RWPE2 (cell line): ENCODE data around the gene SLC4A8.

Source experiments
- ATAC-seq: fragments of 200-7000 bp; cut with Tn5 transposase; 3 replicates; pipeline ENCODE4 v1.9.1; 2021; ENCODE audit warnings: low read depth
- DNase-seq: peaks from one replicate; pipeline ENCODE4 v3.0.0-alpha.2; 2020; ENCODE audit warnings: low spot score
- H3K27ac ChIP-seq: fragments of 450-650 bp; 2 replicates; pipeline ENCODE4 v1.5.1; 2017; ENCODE audit warnings: mild to moderate bottlenecking; ENCODE audit not compliant: poor library complexity, severe bottlenecking
- H3K27me3 ChIP-seq: fragments of 250-450 bp; sonication (Bioruptor Pico); 2 replicates; pipeline ENCODE4 v1.5.1; 2021; ENCODE audit warnings: mild to moderate bottlenecking, moderate library complexity; ENCODE audit not compliant: insufficient read depth, poor library complexity, severe bottlenecking
- H3K36me3 ChIP-seq: fragments of 250-450 bp; sonication (Bioruptor Pico); 2 replicates; pipeline ENCODE4 v1.5.1; 2020; ENCODE audit warnings: low read depth, mild to moderate bottlenecking, moderate library complexity
- H3K4me1 ChIP-seq: fragments of 250-450 bp; sonication (Bioruptor Pico); 2 replicates; pipeline ENCODE4 v1.5.1; 2021; ENCODE audit warnings: mild to moderate bottlenecking, moderate library complexity; ENCODE audit not compliant: insufficient read depth, poor library complexity, severe bottlenecking
- H3K4me3 ChIP-seq: fragments of 250-450 bp; sonication (Bioruptor Pico); 2 replicates; pipeline ENCODE4 v1.5.1; 2021; ENCODE audit warnings: mild to moderate bottlenecking, moderate library complexity; ENCODE audit not compliant: severe bottlenecking
- H3K9me3 ChIP-seq: fragments of 250-450 bp; sonication (Bioruptor Pico); 2 replicates; pipeline ENCODE4 v1.5.1; 2021; ENCODE audit warnings: mild to moderate bottlenecking, moderate library complexity; ENCODE audit not compliant: severe bottlenecking
- TF ChIP-seq, protein P1 (sequence below): fragments of 450-650 bp; IDR thresholded peaks from one replicate; pipeline ENCODE4 v1.5.1; 2017; ENCODE audit warnings: mild to moderate bottlenecking, moderate library complexity; ENCODE audit not compliant: poor library complexity, severe bottlenecking

Gene SLC4A8

DNA sequence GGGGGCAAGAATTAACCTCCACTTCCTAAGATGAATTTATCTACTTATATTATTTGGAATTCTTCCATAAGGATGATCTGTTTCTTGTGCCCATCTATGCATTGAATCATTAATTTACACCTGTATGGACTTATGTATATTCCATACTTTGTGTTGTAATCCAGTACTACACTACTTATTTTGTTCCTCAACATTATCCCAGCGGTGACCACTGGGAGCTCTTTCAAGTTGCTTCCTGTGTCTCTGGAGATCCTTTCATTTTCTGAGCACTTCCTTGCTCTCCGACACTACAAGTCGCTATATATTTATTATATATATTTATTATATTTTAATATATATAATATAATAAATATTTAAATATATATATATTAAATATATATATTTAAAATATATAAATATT lies 111.5 kb downstream of the SLC4A8 start:
- H3K36me3 ChIP-seq, result no peaks in the 10 kb centered on the region
- DNase-seq (no peak), ATAC-seq (no peak)
- no peak overlapping the region for H3K27ac ChIP-seq
- no peak overlapping the region for H3K4me3 ChIP-seq
- H3K27me3 ChIP-seq, result no peaks in the 10 kb centered on the region
- no peaks in the 10 kb centered on the region for H3K9me3 ChIP-seq
- peaks cover 15% of the 10 kb centered on the region for H3K4me1 ChIP-seq
- TF ChIP-seq, protein P1, sequence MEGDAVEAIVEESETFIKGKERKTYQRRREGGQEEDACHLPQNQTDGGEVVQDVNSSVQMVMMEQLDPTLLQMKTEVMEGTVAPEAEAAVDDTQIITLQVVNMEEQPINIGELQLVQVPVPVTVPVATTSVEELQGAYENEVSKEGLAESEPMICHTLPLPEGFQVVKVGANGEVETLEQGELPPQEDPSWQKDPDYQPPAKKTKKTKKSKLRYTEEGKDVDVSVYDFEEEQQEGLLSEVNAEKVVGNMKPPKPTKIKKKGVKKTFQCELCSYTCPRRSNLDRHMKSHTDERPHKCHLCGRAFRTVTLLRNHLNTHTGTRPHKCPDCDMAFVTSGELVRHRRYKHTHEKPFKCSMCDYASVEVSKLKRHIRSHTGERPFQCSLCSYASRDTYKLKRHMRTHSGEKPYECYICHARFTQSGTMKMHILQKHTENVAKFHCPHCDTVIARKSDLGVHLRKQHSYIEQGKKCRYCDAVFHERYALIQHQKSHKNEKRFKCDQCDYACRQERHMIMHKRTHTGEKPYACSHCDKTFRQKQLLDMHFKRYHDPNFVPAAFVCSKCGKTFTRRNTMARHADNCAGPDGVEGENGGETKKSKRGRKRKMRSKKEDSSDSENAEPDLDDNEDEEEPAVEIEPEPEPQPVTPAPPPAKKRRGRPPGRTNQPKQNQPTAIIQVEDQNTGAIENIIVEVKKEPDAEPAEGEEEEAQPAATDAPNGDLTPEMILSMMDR, result no peak

DNA sequence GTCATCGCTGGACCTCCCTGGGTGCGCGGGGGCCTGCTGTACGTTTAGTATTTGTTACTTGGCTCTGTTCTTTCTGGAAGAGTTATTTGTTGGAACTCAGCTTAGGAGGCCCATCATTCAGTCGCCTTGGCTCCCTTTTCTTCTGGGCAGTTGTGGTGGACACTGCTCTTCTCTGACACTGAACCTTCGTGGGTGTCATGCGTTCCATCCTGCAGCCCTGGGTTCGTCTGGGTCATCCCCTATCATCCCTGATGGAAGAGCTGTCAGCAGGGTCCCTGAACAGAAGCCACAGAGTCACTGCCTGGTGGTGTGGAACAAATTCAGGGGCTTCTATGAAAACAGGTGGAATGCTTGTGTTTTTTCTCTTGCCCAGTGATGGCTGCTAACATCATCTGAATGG lies 113.5 kb downstream of the SLC4A8 start:
- TF ChIP-seq, protein P1, result no peak
- peaks cover 3% of the 10 kb centered on the region for H3K4me1 ChIP-seq
- H3K4me3 ChIP-seq, result no peak overlapping the region
- DNase-seq (no peak), ATAC-seq (no peak)
- no peak overlapping the region for H3K27ac ChIP-seq
- no peaks in the 10 kb centered on the region for H3K36me3 ChIP-seq
- H3K9me3 ChIP-seq, result no peaks in the 10 kb centered on the region
- H3K27me3 ChIP-seq, result no peaks in the 10 kb centered on the region

DNA sequence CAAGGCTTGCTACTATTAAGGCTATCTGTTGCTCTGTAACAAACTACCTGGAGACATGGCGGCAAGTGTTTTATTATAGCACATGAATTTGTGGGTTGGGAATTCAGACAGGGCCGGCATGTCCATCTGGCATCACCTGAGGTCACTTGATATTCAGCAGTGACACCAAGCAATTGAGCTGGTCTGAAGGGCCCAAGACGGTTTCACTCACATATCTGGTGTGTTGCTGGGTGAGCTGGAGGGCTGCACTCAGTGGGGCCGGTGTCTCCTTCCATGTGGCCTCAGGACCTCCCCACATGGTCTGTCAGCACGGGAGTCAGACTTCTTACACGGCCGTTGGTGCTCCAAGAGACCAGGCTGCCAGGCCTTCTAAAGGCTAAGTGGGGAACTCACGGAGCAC lies 114.0 kb downstream of the SLC4A8 start:
- ATAC-seq (no peak), DNase-seq (no peak)
- Histone ChIP-seq H3K27me3 (no peaks in the 10 kb centered on the region), H3K4me1 (no peaks in the 10 kb centered on the region), H3K4me3 (no peak overlapping the region), H3K36me3 (no peaks in the 10 kb centered on the region), H3K9me3 (no peaks in the 10 kb centered on the region), H3K27ac (no peak overlapping the region)
- TF ChIP-seq, protein P1, result no peak

DNA sequence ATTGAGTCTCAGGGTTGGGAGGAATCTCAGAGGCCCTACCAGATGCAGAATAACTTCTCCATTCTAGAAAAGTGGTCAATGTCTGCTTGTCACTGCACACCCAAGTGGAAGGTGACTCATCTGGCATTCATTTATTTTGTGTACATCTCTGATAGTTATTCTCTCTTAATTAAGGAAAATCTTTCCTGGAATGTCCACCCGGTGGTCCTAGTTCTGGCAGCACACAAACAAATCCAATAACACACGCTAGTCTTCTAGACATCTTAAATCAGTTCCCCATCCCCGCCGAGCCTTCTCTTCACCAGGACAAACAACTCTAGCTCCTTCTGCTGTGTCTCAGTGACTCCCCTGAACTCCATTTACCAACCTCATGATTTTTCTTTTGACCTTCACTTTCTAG lies 116.4 kb downstream of the SLC4A8 start:
- no peak for ATAC-seq

DNA sequence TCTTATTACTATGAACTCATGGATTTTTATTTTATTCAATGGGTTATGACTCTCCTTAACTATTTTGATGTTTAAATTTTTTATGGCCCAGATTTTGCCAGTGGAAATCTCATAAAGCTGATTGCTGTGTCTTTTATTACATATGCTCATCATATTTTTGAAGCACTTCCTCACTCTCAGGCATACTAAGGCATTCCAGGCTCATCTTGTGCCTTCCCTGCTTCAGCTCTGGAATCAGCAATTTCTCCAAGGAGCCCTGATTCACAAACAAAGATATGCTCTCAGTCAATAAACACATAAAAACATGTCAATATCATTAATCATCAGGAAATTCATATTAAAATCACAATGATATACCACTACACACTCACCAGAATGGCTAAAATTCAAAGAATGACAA lies 121.5 kb downstream of the SLC4A8 start:
- DNase-seq (no peak), ATAC-seq (no peak)
- no peaks in the 10 kb centered on the region for H3K9me3 ChIP-seq
- H3K4me1 ChIP-seq, result no peaks in the 10 kb centered on the region
- peaks cover 5% of the 10 kb centered on the region for H3K27me3 ChIP-seq
- no peak overlapping the region for H3K27ac ChIP-seq
- no peaks in the 10 kb centered on the region for H3K36me3 ChIP-seq
- no peak overlapping the region for H3K4me3 ChIP-seq
- TF ChIP-seq, protein P1, result no peak

More for the DNA sequence above, 116.4 kb downstream of the SLC4A8 start:
- Histone ChIP-seq H3K4me3 (no peak overlapping the region), H3K27ac (no peak overlapping the region), H3K36me3 (no peaks in the 10 kb centered on the region), H3K9me3 (no peaks in the 10 kb centered on the region), H3K27me3 (no peaks in the 10 kb centered on the region), H3K4me1 (no peaks in the 10 kb centered on the region)
- TF ChIP-seq, protein P1, result no peak
- DNase-seq, result no peak
